Neural crest cell (in vitro differentiated cells): ENCODE data around the gene PPP2R2B. TPM values are rescaled to one million over a fixed set of nuclear protein-coding genes. Genes with fewer than 3 reads are reported as not detected.
A peak's percentile ranks its signal among the peaks of the same experiment; 100 is the strongest.

Experiments
- DNase-seq: peaks from one replicate; pipeline ENCODE4 v3.0.0; 2021; ENCODE audit warnings: low read depth, mixed read lengths, low spot score
- H3K27ac Mint-ChIP-seq: one replicate; pipeline ENCODE4 v1.8.0; 2021; ENCODE audit warnings: mild to moderate bottlenecking, mixed read lengths; ENCODE audit not compliant: unreplicated experiment
- H3K27me3 Mint-ChIP-seq: 2 replicates; pipeline ENCODE4 v1.8.0; 2021; ENCODE audit warnings: low read depth, mild to moderate bottlenecking, mixed read lengths
- H3K36me3 Mint-ChIP-seq: 2 replicates; pipeline ENCODE4 v1.8.0; 2021; ENCODE audit warnings: low read depth, mild to moderate bottlenecking, mixed read lengths
- H3K4me1 Mint-ChIP-seq: 2 replicates; pipeline ENCODE4 v1.8.0; 2021; ENCODE audit warnings: mixed read lengths
- H3K4me3 Mint-ChIP-seq: one replicate; pipeline ENCODE4 v1.8.0; 2021; ENCODE audit warnings: mild to moderate bottlenecking, mixed read lengths
- H3K9me3 Mint-ChIP-seq: 2 replicates; pipeline ENCODE4 v1.8.0; 2021; ENCODE audit warnings: mixed read lengths
- CTCF ChIP-seq: fragments of 200-600 bp; sonication (generic); conservative IDR thresholded peaks from 2 replicates; pipeline ENCODE4 v1.5.0; 2021; ENCODE audit warnings: antibody characterized with exemption, mild to moderate bottlenecking
- total RNA-seq: library from RNA; stranded (reverse); gene quantifications from 2 replicates; pipeline ENCODE4 v1.2.1, GENCODE V29; 2021

PPP2R2B gene
- total RNA-seq, 1 donor from 2014 or later, result 4.9 TPM

GRCh38 chr5:146533882-146534281, 344.7 kb downstream of the PPP2R2B start:
- H3K9me3 Mint-ChIP-seq, result no peaks in the 10 kb centered on the region
- H3K4me1 Mint-ChIP-seq, result peaks cover 13% of the 10 kb centered on the region
- H3K36me3 Mint-ChIP-seq, result no peaks in the 10 kb centered on the region
- no peak overlapping the region for H3K27ac Mint-ChIP-seq
- H3K27me3 Mint-ChIP-seq, result no peaks in the 10 kb centered on the region
- DNase-seq, result no peak
- TF ChIP-seq CTCF, result no peak
- H3K4me3 Mint-ChIP-seq, result no peak overlapping the region

- Mint-ChIP-seq H3K4me1 (peaks cover 13% of the 10 kb centered on the region), H3K9me3 (no peaks in the 10 kb centered on the region), H3K27ac (no peak overlapping the region), H3K36me3 (no peaks in the 10 kb centered on the region), H3K4me3 (no peak overlapping the region), H3K27me3 (no peaks in the 10 kb centered on the region)
- peak; percentile 93 for TF ChIP-seq CTCF
- DNase-seq, result peak; percentile 83
Measured at GRCh38 chr5:146533260-146533857, 345.2 kb downstream of the PPP2R2B start.
